ENCODE results near the gene TRPV5. TPM values are rescaled to one million over a fixed set of nuclear protein-coding genes. Genes with fewer than 3 reads are reported as not detected.

The TRPV5 gene
- total RNA-seq, 4 donors from 2014 or later = not detected

GRCh38 chr7:142883145-142883544 lies 50.4 kb downstream of the TRPV5 start:
- no peak for DNase-seq
- H3K27ac ChIP-seq = no peak overlapping the region
- no peaks in the 10 kb centered on the region for H3K36me3 ChIP-seq
- peaks cover 0 to 51% (median 8%) of the 10 kb centered on the region in 3 donors for H3K4me1 ChIP-seq
- 80 to 91% methylated on average over 10 of the region's 10 CpGs for WGBS, 2 donors
- TF ChIP-seq POLR2A (IDR thresholded peaks at IDR 0.05) (no peak), CTCF (IDR thresholded peaks at IDR 0.05) (no peak)
- peaks cover 0 to 23% (median 0%) of the 10 kb centered on the region in 4 donors for H3K27me3 ChIP-seq
- no peaks in the 10 kb centered on the region for H3K9me3 ChIP-seq
- H3K4me3 ChIP-seq = no peak overlapping the region
- intact Hi-C loops (cut with DNase I) = loop anchor here (5.0 kb wide), 1 partner anchor 79 kb away; the partner anchor contains the start of gene KEL

GRCh38 chr7:142882338-142882678 lies 51.2 kb downstream of the TRPV5 start:
- peaks cover 0 to 51% (median 8%) of the 10 kb centered on the region in 3 donors for H3K4me1 ChIP-seq
- H3K36me3 ChIP-seq = no peaks in the 10 kb centered on the region
- TF ChIP-seq CTCF (IDR thresholded peaks at IDR 0.05) (no peak), POLR2A (IDR thresholded peaks at IDR 0.05) (no peak)
- no peaks in the 10 kb centered on the region for H3K9me3 ChIP-seq
- H3K27me3 ChIP-seq = peaks cover 0 to 26% (median 0%) of the 10 kb centered on the region in 4 donors
- 44 to 45% methylated on average over 4 to 5 of the region's 5 CpGs for WGBS, 2 donors
- DNase-seq = no peak
- no peak overlapping the region for H3K27ac ChIP-seq
- no peak overlapping the region for H3K4me3 ChIP-seq
- intact Hi-C loops (cut with DNase I) = loop anchor here (5.0 kb wide), 1 partner anchor 80 kb away; the partner anchor contains the start of gene KEL

- peaks cover 0 to 45% (median 8%) of the 10 kb centered on the region in 3 donors for H3K4me1 ChIP-seq
- no peak for DNase-seq
- 57 to 62% methylated on average over 9 of the region's 9 CpGs for WGBS, 2 donors
- H3K36me3 ChIP-seq = no peaks in the 10 kb centered on the region
- peaks cover 0 to 26% (median 0%) of the 10 kb centered on the region in 4 donors for H3K27me3 ChIP-seq
- no peak overlapping the region for H3K27ac ChIP-seq
- H3K4me3 ChIP-seq = no peak overlapping the region
- TF ChIP-seq POLR2A (IDR thresholded peaks at IDR 0.05) (no peak), CTCF (IDR thresholded peaks at IDR 0.05) (no peak)
- intact Hi-C loops (cut with DNase I) = loop anchor here (5.0 kb wide), 1 partner anchor 81 kb away; the partner anchor contains the start of gene KEL
- no peaks in the 10 kb centered on the region for H3K9me3 ChIP-seq
Measured at GRCh38 chr7:142881586-142882337, 51.8 kb downstream of the TRPV5 start.

- WGBS, 2 donors = 29 to 31% methylated on average over 8 of the region's 8 CpGs
- DNase-seq = no peak
- no peak overlapping the region for H3K27ac ChIP-seq
- TF ChIP-seq CTCF (IDR thresholded peaks at IDR 0.05) (peak; percentile 66 to 88 (median 84)), POLR2A (IDR thresholded peaks at IDR 0.05) (no peak)
- peaks cover 0 to 26% (median 0%) of the 10 kb centered on the region in 4 donors for H3K27me3 ChIP-seq
- H3K4me3 ChIP-seq = no peak overlapping the region
- intact Hi-C loops (cut with DNase I) = loop anchor here (5.0 kb wide), 1 partner anchor 81 kb away; the partner anchor contains the start of gene KEL
- no peaks in the 10 kb centered on the region for H3K9me3 ChIP-seq
- H3K36me3 ChIP-seq = no peaks in the 10 kb centered on the region
- peaks cover 0 to 38% (median 4%) of the 10 kb centered on the region in 3 donors for H3K4me1 ChIP-seq
Measured at GRCh38 chr7:142880876-142881505, 52.6 kb downstream of the TRPV5 start.

- Histone ChIP-seq H3K9me3 (no peaks in the 10 kb centered on the region), H3K36me3 (peaks cover 0 to 14% (median 0%) of the 10 kb centered on the region in 3 donors), H3K27me3 (peaks cover 0 to 26% (median 0%) of the 10 kb centered on the region in 4 donors), H3K4me3 (no peak overlapping the region), H3K4me1 (peaks cover 0 to 18% (median 0%) of the 10 kb centered on the region in 3 donors), H3K27ac (no peak overlapping the region)
- TF ChIP-seq CTCF (IDR thresholded peaks at IDR 0.05) (no peak), POLR2A (IDR thresholded peaks at IDR 0.05) (no peak)
- DNase-seq = no peak
- intact Hi-C loops (cut with DNase I) = loop anchor here (10.0 kb wide), 1 partner anchor 126 kb away; no protein-coding TSS in a partner anchor
- 73 to 91% methylated on average over 5 of the region's 5 CpGs for WGBS, 2 donors
Measured at GRCh38 chr7:142879060-142879459, 54.5 kb downstream of the TRPV5 start.
